Stomach (tissue), 4 donors: ENCODE data around the gene GRK4.

Source experiments
- EP300 ChIP-seq: sonication (generic); formaldehyde crosslinking; IDR thresholded peaks from one replicate; pipeline ENCODE4 v1.6.1; 2017; ENCODE audit warnings: antibody characterized with exemption
- POLR2A ChIP-seq, 4 donors: fragments of 450-650 bp; IDR thresholded peaks; one replicate each; pipeline ENCODE4 v1.6.1; 2016; ENCODE audit warnings: antibody characterized with exemption in 4 of 4, control low read depth in 2 of 4, mild to moderate bottlenecking in 1 of 4, moderate library complexity in 1 of 4
- POLR2AphosphoS5 ChIP-seq, 3 donors: sonication (generic); formaldehyde crosslinking; IDR thresholded peaks; one replicate each; pipeline ENCODE4 v1.6.1; 2016; ENCODE audit warnings: antibody characterized with exemption in 3 of 3
- TF ChIP-seq, protein P1 (sequence below), 7 experiments: fragments of 450-650 bp in 4 of 7; fragments of 200-600 bp in 3 of 7; sonication (generic) in 3 of 7; IDR thresholded peaks; one replicate each; pipeline ENCODE4 v1.5.1; 2016 to 2019; ENCODE audit warnings: antibody characterized with exemption in 7 of 7, control low read depth in 2 of 7, mild to moderate bottlenecking in 1 of 7

DNA sequence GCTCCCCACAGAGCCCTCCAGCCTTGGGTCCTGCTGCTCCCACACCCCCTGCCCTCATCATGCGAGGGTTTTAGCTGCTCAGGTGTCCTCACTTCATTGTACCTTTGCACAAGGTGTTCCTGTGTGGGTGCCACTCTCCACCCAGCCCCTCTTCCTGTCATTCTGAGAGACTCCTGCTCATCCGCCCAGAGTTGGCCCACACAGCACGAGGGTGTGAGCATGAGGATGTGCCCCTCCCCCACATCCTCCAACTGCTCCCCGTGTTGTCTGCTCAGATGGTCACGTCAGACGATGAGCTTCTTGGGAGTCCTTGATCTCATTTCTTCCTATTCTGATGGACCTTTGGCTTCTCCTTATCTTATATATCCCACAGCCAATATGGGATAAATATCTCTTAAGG, 57.8 kb downstream of the GRK4 start:
- TF ChIP-seq POLR2A (IDR thresholded peaks at IDR 0.05) = no peak
- TF ChIP-seq, protein P1, sequence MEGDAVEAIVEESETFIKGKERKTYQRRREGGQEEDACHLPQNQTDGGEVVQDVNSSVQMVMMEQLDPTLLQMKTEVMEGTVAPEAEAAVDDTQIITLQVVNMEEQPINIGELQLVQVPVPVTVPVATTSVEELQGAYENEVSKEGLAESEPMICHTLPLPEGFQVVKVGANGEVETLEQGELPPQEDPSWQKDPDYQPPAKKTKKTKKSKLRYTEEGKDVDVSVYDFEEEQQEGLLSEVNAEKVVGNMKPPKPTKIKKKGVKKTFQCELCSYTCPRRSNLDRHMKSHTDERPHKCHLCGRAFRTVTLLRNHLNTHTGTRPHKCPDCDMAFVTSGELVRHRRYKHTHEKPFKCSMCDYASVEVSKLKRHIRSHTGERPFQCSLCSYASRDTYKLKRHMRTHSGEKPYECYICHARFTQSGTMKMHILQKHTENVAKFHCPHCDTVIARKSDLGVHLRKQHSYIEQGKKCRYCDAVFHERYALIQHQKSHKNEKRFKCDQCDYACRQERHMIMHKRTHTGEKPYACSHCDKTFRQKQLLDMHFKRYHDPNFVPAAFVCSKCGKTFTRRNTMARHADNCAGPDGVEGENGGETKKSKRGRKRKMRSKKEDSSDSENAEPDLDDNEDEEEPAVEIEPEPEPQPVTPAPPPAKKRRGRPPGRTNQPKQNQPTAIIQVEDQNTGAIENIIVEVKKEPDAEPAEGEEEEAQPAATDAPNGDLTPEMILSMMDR (IDR thresholded peaks at IDR 0.05) = no peak
- TF ChIP-seq POLR2AphosphoS5 (IDR thresholded peaks at IDR 0.05) = no peak
- no peak for TF ChIP-seq EP300
